Stimulated activated CD4-positive, alpha-beta T cell treated with anti-CD3 and anti-CD28 coated beads, TNF-alpha, amount 100 ng/mL, for 48 hours (primary cell): Measurements from ENCODE around the gene SMG1.

Experiments
- DNase-seq, 3 donors: peaks; one replicate each; pipeline ENCODE4 v3.0.0-alpha.2; 2020; ENCODE audit warnings: low read depth in 3 of 3

The SMG1 gene

GRCh38 chr16:18852647-18853046 lies 73.6 kb downstream of the SMG1 start:
- DNase-seq, result no peak

GRCh38 chr16:18846416-18846815 lies 79.8 kb downstream of the SMG1 start:
- no peak for DNase-seq

- no peak for DNase-seq
These were observed 83.6 kb downstream of the SMG1 start for GRCh38 chr16:18842565-18842964.

GRCh38 chr16:18841833-18842525 lies 84.2 kb downstream of the SMG1 start:
- DNase-seq, result no peak

- no peak for DNase-seq
These were observed 86.7 kb downstream of the SMG1 start for GRCh38 chr16:18839555-18839954.

GRCh38 chr16:18836702-18837101 lies 89.5 kb downstream of the SMG1 start:
- DNase-seq, result no peak

GRCh38 chr16:18834864-18835263 lies 91.3 kb downstream of the SMG1 start:
- DNase-seq, result no peak

GRCh38 chr16:18833707-18834505 lies 92.3 kb downstream of the SMG1 start:
- DNase-seq, result no peak

GRCh38 chr16:18832613-18833012 lies 93.6 kb downstream of the SMG1 start:
- no peak for DNase-seq

GRCh38 chr16:18832006-18832405 lies 94.2 kb downstream of the SMG1 start:
- no peak for DNase-seq

GRCh38 chr16:18829251-18829650 lies 97.0 kb downstream of the SMG1 start:
- DNase-seq, result no peak

- no peak for DNase-seq
These were observed 98.3 kb downstream of the SMG1 start for GRCh38 chr16:18827890-18828289.

- no peak for DNase-seq
These were observed 109.9 kb downstream of the SMG1 start for GRCh38 chr16:18816286-18816685.

- DNase-seq, result no peak
These were observed 114.3 kb downstream of the SMG1 start for GRCh38 chr16:18811925-18812324.

GRCh38 chr16:18809165-18809564 lies 117.0 kb downstream of the SMG1 start:
- DNase-seq, result no peak

- no peak for DNase-seq
These were observed 120.9 kb downstream of the SMG1 start for GRCh38 chr16:18805257-18805773.

- no peak for DNase-seq
These were observed 121.7 kb downstream of the SMG1 start for GRCh38 chr16:18804540-18804939.

- no peak for DNase-seq
These were observed 122.4 kb downstream of the SMG1 start for GRCh38 chr16:18803569-18804462.

- DNase-seq, result no peak
These were observed 123.4 kb downstream of the SMG1 start for GRCh38 chr16:18802767-18803343.

- DNase-seq, result peak; percentile 96 to 98 (median 98)
These were observed 124.8 kb downstream of the SMG1 start, which contains the start of gene ARL6IP1 for GRCh38 chr16:18801145-18801972. ARL6IP1 (minus strand) TSS chr16:18801549; CDS start chr16:18801466, 83 bp downstream.

- DNase-seq, result no peak
These were observed 125.4 kb downstream of the SMG1 start for GRCh38 chr16:18800775-18801144.
